HepG2 (cell line): ENCODE data around the gene TPST2. TPM values are rescaled to one million over a fixed set of nuclear protein-coding genes. Genes with fewer than 3 reads are reported as not detected.

Experiments
- ATAC-seq: fragments of 200-7000 bp; cut with Tn5 transposase; 3 replicates; pipeline ENCODE4 v1.9.1; 2020; ENCODE audit warnings: mild to moderate bottlenecking, moderate library complexity
- BruUV-seq: library from RNA; stranded (reverse); fragments of 400-500 nt; replicated peaks from 2 replicates; lab custom pipeline; 2021; lab: Mats Ljungman, UMichigan
- CTCF ChIA-PET: fragments of 300-600 bp; formaldehyde crosslinking; extraction: SDS; loops from one replicate; lab custom pipeline; 2021; ENCODE audit warnings: low total read pairs, inconsistent platforms, low intra/inter-chr PET ratio; lab: Yijun Ruan, JAX
- POLR2A ChIA-PET: fragments of 350-600 bp; sonication (Branson Sonifier 250); formaldehyde crosslinking; loops from one replicate; lab custom pipeline; 2020; ENCODE audit warnings: antibody characterized with exemption, inconsistent platforms; lab: Yijun Ruan, JAX
- DNase-seq: peaks from one replicate; pipeline ENCODE4 v3.0.0-alpha.2; 2015; ENCODE audit warnings: low spot score
- FAIRE-seq: peaks from 3 replicates; lab custom pipeline; 2011; peaks lifted over from hg19 to GRCh38; lab: Jason Lieb, UNC
- H2AFZ ChIP-seq: one replicate; pipeline ENCODE4 v1.6.1; 2011; ENCODE audit warnings: low read length, inconsistent platforms
- H3K27ac ChIP-seq: fragments of 300-600 bp; 3 replicates; pipeline ENCODE4 v1.8.0; 2011; ENCODE audit warnings: mixed run types, mild to moderate bottlenecking, mixed read lengths, low read length, inconsistent platforms; ENCODE audit not compliant: insufficient read depth; ENCODE audit errors: extremely low read length
- H3K27me3 ChIP-seq, 2 experiments: fragments of 200-600 bp in 1 of 2; 2 replicates in 1 of 2; 3 replicates in 1 of 2; pipeline versions ENCODE4 v1.6.0 to v1.8.0; 2011; ENCODE audit warnings: low read length in 2 of 2, mild to moderate bottlenecking in 2 of 2, moderate library complexity in 2 of 2, inconsistent platforms in 1 of 2; ENCODE audit not compliant: insufficient read depth in 2 of 2, control insufficient read depth in 1 of 2
- H3K36me3 ChIP-seq, 2 experiments: fragments of 200-600 bp in 1 of 2; replicated peaks in 1 of 2; 2 replicates in 1 of 2; 3 replicates in 1 of 2; pipeline versions ENCODE4 v1.5.1 to v1.8.0; 2011; ENCODE audit warnings: low read length in 2 of 2, inconsistent platforms in 1 of 2; ENCODE audit not compliant: insufficient read depth in 2 of 2, control insufficient read depth in 1 of 2
- H3K4me1 ChIP-seq: 2 replicates; pipeline ENCODE4 v1.5.1; 2012; ENCODE audit warnings: low read length, inconsistent platforms; ENCODE audit not compliant: insufficient read depth
- H3K4me2 ChIP-seq: 2 replicates; pipeline ENCODE4 v1.6.0; 2011; ENCODE audit warnings: low read depth, low read length, inconsistent platforms
- H3K4me3 ChIP-seq, 3 experiments: fragments of 200-600 bp in 1 of 3; sonication (generic), shearing (Covaris generic) in 1 of 3; replicated peaks in 1 of 3; 2 replicates each; pipeline ENCODE4 v1.5.1; 2011 to 2016; ENCODE audit warnings: low read length in 3 of 3, inconsistent platforms in 2 of 3, low read depth in 2 of 3, mild to moderate bottlenecking in 2 of 3, control low read depth in 1 of 3, mixed read lengths in 1 of 3; ENCODE audit not compliant: insufficient read depth in 1 of 3
- H3K79me2 ChIP-seq: one replicate; pipeline ENCODE4 v1.6.1; 2011; ENCODE audit warnings: low read length, inconsistent platforms; ENCODE audit not compliant: insufficient read depth
- H3K9ac ChIP-seq: 2 replicates; pipeline ENCODE4 v1.6.0; 2011; ENCODE audit warnings: mild to moderate bottlenecking, low read depth, low read length, inconsistent platforms; ENCODE audit not compliant: insufficient read depth
- H3K9me3 ChIP-seq: 2 replicates; pipeline ENCODE4 v1.5.1; 2012; ENCODE audit warnings: mild to moderate bottlenecking, low read length
- H4K20me1 ChIP-seq: 2 replicates; pipeline ENCODE4 v1.6.0; 2011; ENCODE audit warnings: inconsistent platforms, mild to moderate bottlenecking, low read length, moderate library complexity; ENCODE audit not compliant: insufficient read depth
- CC2D1A ChIP-seq: sonication (generic); formaldehyde crosslinking; IDR thresholded peaks from 2 replicates; pipeline ENCODE4 v1.8.1; 2023; ENCODE audit warnings: mild to moderate bottlenecking, missing genetic modification reagents
- ELF1 ChIP-seq: sonication (generic); formaldehyde crosslinking; IDR thresholded peaks from 2 replicates; pipeline ENCODE4 v1.4.0; 2020; ENCODE audit warnings: missing genetic modification reagents
- NAIF1 ChIP-seq: sonication (generic); formaldehyde crosslinking; IDR thresholded peaks from 2 replicates; pipeline ENCODE4 v1.5.0; 2020; ENCODE audit warnings: mild to moderate bottlenecking, missing genetic modification reagents, borderline replicate concordance
- ONECUT2 ChIP-seq: sonication (generic); formaldehyde crosslinking; IDR thresholded peaks from 2 replicates; pipeline ENCODE4 v1.4.0; 2020; ENCODE audit warnings: missing genetic modification reagents
- PCBP2 ChIP-seq: fragments of 200-400 bp; formaldehyde crosslinking; optimal IDR thresholded peaks from 2 replicates; pipeline ENCODE3; 2018; ENCODE audit warnings: low read length, low read depth; ENCODE audit not compliant: poor library complexity, severe bottlenecking
- SMYD3 ChIP-seq: sonication (generic); formaldehyde crosslinking; IDR thresholded peaks from 2 replicates; pipeline ENCODE4 v1.8.1; 2023; ENCODE audit warnings: mild to moderate bottlenecking, missing genetic modification reagents
- SP140L ChIP-seq: sonication (generic); formaldehyde crosslinking; IDR thresholded peaks from 2 replicates; pipeline ENCODE4 v1.4.0; 2020; ENCODE audit warnings: missing genetic modification reagents, borderline replicate concordance
- SRSF4 ChIP-seq: fragments of 200-400 bp; formaldehyde crosslinking; IDR thresholded peaks from one replicate; pipeline ENCODE4 v1.6.1; 2018; ENCODE audit warnings: mild to moderate bottlenecking, low read depth, low read length, moderate library complexity; ENCODE audit not compliant: poor library complexity, severe bottlenecking
- TEAD2 ChIP-seq: sonication (generic); formaldehyde crosslinking; IDR thresholded peaks from 2 replicates; pipeline ENCODE4 v1.9.0; 2021; ENCODE audit warnings: missing genetic modification reagents
- TIGD3 ChIP-seq: sonication (generic); formaldehyde crosslinking; IDR thresholded peaks from 2 replicates; pipeline ENCODE4 v1.5.1; 2020; ENCODE audit warnings: mild to moderate bottlenecking, missing genetic modification reagents, borderline replicate concordance
- ZFYVE20 ChIP-seq: sonication (generic); formaldehyde crosslinking; IDR thresholded peaks from 2 replicates; pipeline ENCODE4 v1.8.0; 2023; ENCODE audit warnings: low read depth, mild to moderate bottlenecking, moderate library complexity, missing genetic modification reagents, borderline replicate concordance
- ZKSCAN1 ChIP-seq: fragments of 150-350 bp; IDR thresholded peaks from 2 replicates; pipeline ENCODE4 v1.6.1; 2014; ENCODE audit warnings: low read length
- ZNF326 ChIP-seq: sonication (generic); formaldehyde crosslinking; IDR thresholded peaks from 2 replicates; pipeline ENCODE4 v1.4.0; 2020; ENCODE audit warnings: missing genetic modification reagents, borderline replicate concordance
- ZNF784 ChIP-seq: sonication (generic); formaldehyde crosslinking; IDR thresholded peaks from 2 replicates; pipeline ENCODE4 v1.5.1; 2020; ENCODE audit warnings: missing genetic modification reagents, mild to moderate bottlenecking, borderline replicate concordance
- ZNF878 ChIP-seq: sonication (generic); formaldehyde crosslinking; IDR thresholded peaks from 2 replicates; pipeline ENCODE4 v1.8.1; 2023; ENCODE audit warnings: mild to moderate bottlenecking, missing genetic modification reagents, moderate library complexity
- ZSCAN9 ChIP-seq: IDR thresholded peaks from 2 replicates; pipeline ENCODE4 v1.6.1; 2016; ENCODE audit warnings: borderline replicate concordance
- WGBS: methylation state at CpG from one replicate; pipeline ENCODE4 v1.1.6; 2017; ENCODE audit warnings: low lambda C conversion rate; 5-methylcytosine and 5-hydroxymethylcytosine counted together
- in situ Hi-C: cut with HindIII; loops from 2 replicates; pipeline ENCODE4 v1.10.0; 2017; ENCODE audit warnings: low pct_unique_long_range_greater_than_20kb; ENCODE audit not compliant: extremely low pct_ligation_motif_present
- intact Hi-C: fragments of 100-400 bp; cut with micrococcal nuclease; formaldehyde crosslinking; loops from one replicate; pipeline ENCODE4 v1.10.0; 2022; ENCODE audit not compliant: unreplicated experiment
- polyA plus RNA-seq, 8 experiments: library from polyadenylated mRNA; depleted of rRNA in 3 of 8; stranded (reverse) in 7 of 8; unstranded in 1 of 8; fragments of >200 nt; fragmentation: Illumina TruSeq in 4 of 8; extraction: Trizol in 4 of 8; gene quantifications; 2 replicates each; pipeline versions ENCODE4 v1.2.1 to v1.2.3, GENCODE V29; 2011 to 2016; ENCODE audit warnings: low read depth in 4 of 8, missing spikeins in 1 of 8, mixed read lengths in 1 of 8; ENCODE audit not compliant: insufficient read depth in 1 of 8
- total RNA-seq, 5 experiments: library from RNA; depleted of rRNA; stranded (reverse); fragments of >200 nt; fragmentation: Illumina TruSeq; extraction: Trizol; gene quantifications; 2 replicates each; pipeline ENCODE4 v1.2.3, GENCODE V29; 2016; ENCODE audit warnings: low read depth in 1 of 5
- TF ChIP-seq, protein P1 (sequence below): IDR thresholded peaks from 2 replicates; pipeline ENCODE4 v1.6.1; 2016; ENCODE audit warnings: missing compliant biosample characterization, missing genetic modification reagents, borderline replicate concordance

Gene TPST2
- total and polyA plus RNA-seq, 2 of the 13 experiments (the other 11 are each of a cell fraction or from before 2014, with no cell fraction given): 15.2 to 23.8 TPM

GRCh38 chr22:26527167-26527566, 62.8 kb downstream of the TPST2 start:
- Histone ChIP-seq H3K9me3 (no peaks in the 10 kb centered on the region), H4K20me1 (no peaks in the 10 kb centered on the region), H3K27ac (no peak overlapping the region), H3K9ac (no peak overlapping the region), H3K79me2 (no peaks in the 10 kb centered on the region)
- FAIRE-seq: no peak
- CTCF ChIA-PET: no interaction called here
- BruUV-seq: no TSS peak
- in situ Hi-C loops: no loop called here
- no peak for TF ChIP-seq ELF1 (CRISPR knock-in tag)
- no peak for TF ChIP-seq ZNF784
- no peak for TF ChIP-seq ZNF326
- TF ChIP-seq NAIF1 (CRISPR knock-in tag): no peak
- no peak for TF ChIP-seq CC2D1A (CRISPR knock-in tag)
- no peak for TF ChIP-seq ZNF878 (CRISPR knock-in tag)
- TF ChIP-seq, all 625 proteins: peak for 0
- peaks cover 1 to 13% of the 10 kb centered on the region in 2 experiments; a peak in 3 of 5 replicates for H3K36me3 ChIP-seq
- WGBS: 57% methylated on average over 3 of the region's 3 CpGs
- H3K4me2 ChIP-seq: no peak overlapping the region
- POLR2A ChIA-PET: no interaction called here
- ATAC-seq (no peak), DNase-seq (no peak)
- H3K4me1 ChIP-seq: no peaks in the 10 kb centered on the region
- intact Hi-C loops: no loop called here
- H2AFZ ChIP-seq: no peak overlapping the region
- no peaks in the 10 kb centered on the region for H3K27me3 ChIP-seq
- no peak overlapping the region for H3K4me3 ChIP-seq

DNA sequence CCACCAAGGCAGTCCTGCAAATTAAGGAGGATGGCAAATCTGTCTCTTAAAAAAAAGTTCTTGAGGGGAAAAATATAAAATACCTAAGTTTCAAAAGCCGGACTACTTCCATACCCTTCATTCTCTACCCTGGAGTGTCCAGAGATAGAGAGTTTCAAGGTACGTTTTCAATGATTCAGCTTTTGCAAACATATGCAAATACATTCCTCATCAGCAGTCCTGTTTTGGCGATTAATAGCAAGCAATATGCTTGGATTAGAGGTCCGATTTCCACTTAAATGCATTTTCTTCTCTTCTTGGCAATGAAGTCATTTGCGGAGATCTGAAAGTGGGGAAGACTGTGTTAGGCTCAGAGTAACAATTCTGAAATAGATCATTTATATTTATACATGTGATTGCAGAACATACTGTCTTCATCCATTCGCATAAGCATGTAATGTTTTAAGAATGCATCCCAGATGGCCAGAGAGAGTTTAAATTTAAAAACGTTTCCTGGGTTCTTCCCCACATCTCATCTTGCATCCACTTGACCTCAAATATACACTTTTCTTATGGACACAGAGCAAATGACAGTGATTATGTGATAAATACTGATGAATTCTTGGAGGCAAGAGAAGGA, 63.9 kb downstream of the TPST2 start:
- intact Hi-C loops: no loop called here
- Histone ChIP-seq H3K9me3 (no peaks in the 10 kb centered on the region), H3K27ac (no peak overlapping the region), H3K4me2 (no peak overlapping the region), H2AFZ (no peak overlapping the region), H3K9ac (no peak overlapping the region), H4K20me1 (no peaks in the 10 kb centered on the region), H3K36me3 (peaks cover 1 to 10% of the 10 kb centered on the region in 2 experiments; a peak in 2 of 5 replicates), H3K27me3 (no peaks in the 10 kb centered on the region), H3K79me2 (no peaks in the 10 kb centered on the region), H3K4me3 (no peak overlapping the region), H3K4me1 (no peaks in the 10 kb centered on the region)
- ChIA-PET CTCF (no interaction called here), POLR2A (no interaction called here)
- ATAC-seq (no peak), DNase-seq (no peak), FAIRE-seq (no peak)
- in situ Hi-C loops: no loop called here
- 89% methylated on average over 7 of the region's 7 CpGs for WGBS
- no TSS peak for BruUV-seq
- TF ChIP-seq ZSCAN9 (CRISPR knock-in tag): no peak
- TF ChIP-seq PCBP2: no peak
- no peak for TF ChIP-seq SMYD3 (CRISPR knock-in tag)
- no peak for TF ChIP-seq ZKSCAN1
- TF ChIP-seq ONECUT2 (CRISPR knock-in tag): no peak
- TF ChIP-seq ZFYVE20 (CRISPR knock-in tag): no peak
- no peak for TF ChIP-seq SP140L (CRISPR knock-in tag)
- no peak for TF ChIP-seq TIGD3 (CRISPR knock-in tag)
- no peak for TF ChIP-seq SRSF4
- TF ChIP-seq, protein P1, sequence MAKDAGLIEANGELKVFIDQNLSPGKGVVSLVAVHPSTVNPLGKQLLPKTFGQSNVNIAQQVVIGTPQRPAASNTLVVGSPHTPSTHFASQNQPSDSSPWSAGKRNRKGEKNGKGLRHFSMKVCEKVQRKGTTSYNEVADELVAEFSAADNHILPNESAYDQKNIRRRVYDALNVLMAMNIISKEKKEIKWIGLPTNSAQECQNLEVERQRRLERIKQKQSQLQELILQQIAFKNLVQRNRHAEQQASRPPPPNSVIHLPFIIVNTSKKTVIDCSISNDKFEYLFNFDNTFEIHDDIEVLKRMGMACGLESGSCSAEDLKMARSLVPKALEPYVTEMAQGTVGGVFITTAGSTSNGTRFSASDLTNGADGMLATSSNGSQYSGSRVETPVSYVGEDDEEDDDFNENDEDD (CRISPR knock-in tag): no peak
- no peak for TF ChIP-seq TEAD2 (CRISPR knock-in tag)
